Measurements from ENCODE around the gene ZP1. TPM values are rescaled to one million over a fixed set of nuclear protein-coding genes. Genes with fewer than 3 reads are reported as not detected.

ZP1 gene
- total RNA-seq, 2 experiments from 2014 or later, result 0.20 TPM; not detected in 1

GRCh38 chr11:60872961-60873524, 5.7 kb downstream of the ZP1 start:
- H3K27ac ChIP-seq (ENCODE audit: low read depth in 1 of 2, low read length in 2 of 2), result no peak overlapping the region
- ATAC-seq (ENCODE audit: poor library complexity), result peak; percentile 72
- peaks cover 20% of the 10 kb centered on the region for H3K4me1 ChIP-seq (ENCODE audit: insufficient read depth, low read length)
- H3K27me3 Mint-ChIP-seq, result no peaks in the 10 kb centered on the region
- no peaks in the 10 kb centered on the region for H3K9me3 Mint-ChIP-seq
- peaks cover 4% of the 10 kb centered on the region for H3K36me3 ChIP-seq (ENCODE audit: insufficient read depth, low read length)
- H3K27ac Mint-ChIP-seq, result peak overlapping the region; percentile 21
- intact Hi-C loops (cut with DNase I, micrococcal nuclease), result no loop called here
- CTCF ChIA-PET, result no interaction called here
- H3K9me3 ChIP-seq (ENCODE audit: control insufficient read depth in 1 of 2, insufficient read depth in 1 of 2, low read length in 2 of 2), result no peaks in the 10 kb centered on the region
- peaks cover 9% of the 10 kb centered on the region for H3K36me3 Mint-ChIP-seq (ENCODE audit: low read depth)
- TF ChIP-seq CTCF (IDR thresholded peaks at IDR 0.05), result no peak
- no peak overlapping the region for H3K4me3 ChIP-seq (ENCODE audit: low read length)
- POLR2A ChIA-PET, result interaction anchor here (0.6 to 2.5 kb wide), 2 partner anchors 14 to 33 kb away, joined by 4 to 6 read pairs; partner anchors contain the start of gene PRPF19
- H3K27me3 ChIP-seq (ENCODE audit: control insufficient read depth in 1 of 2, insufficient read depth in 2 of 2, low read length in 2 of 2), result no peaks in the 10 kb centered on the region
- DNase-seq, result peak in 2 of 14 experiments; percentile 21 to 51
- H3K4me3 Mint-ChIP-seq, result no peak overlapping the region
- H3K4me1 Mint-ChIP-seq (ENCODE audit: low read depth), result peaks cover 7% of the 10 kb centered on the region

- DNase-seq, result no peak
- H3K27me3 ChIP-seq (ENCODE audit: control insufficient read depth in 1 of 2, insufficient read depth in 2 of 2, low read length in 2 of 2), result no peaks in the 10 kb centered on the region
- no peaks in the 10 kb centered on the region for H3K9me3 ChIP-seq (ENCODE audit: control insufficient read depth in 1 of 2, insufficient read depth in 1 of 2, low read length in 2 of 2)
- H3K27me3 Mint-ChIP-seq, result no peaks in the 10 kb centered on the region
- intact Hi-C loops (cut with DNase I, micrococcal nuclease), result no loop called here
- no peak overlapping the region for H3K4me3 ChIP-seq (ENCODE audit: low read length)
- ATAC-seq (ENCODE audit: poor library complexity), result no peak
- no peak for TF ChIP-seq CTCF (IDR thresholded peaks at IDR 0.05)
- H3K27ac Mint-ChIP-seq, result no peak overlapping the region
- no peak overlapping the region for H3K27ac ChIP-seq (ENCODE audit: low read depth in 1 of 2, low read length in 2 of 2)
- peaks cover 7% of the 10 kb centered on the region for H3K4me1 Mint-ChIP-seq (ENCODE audit: low read depth)
- CTCF ChIA-PET, result no interaction called here
- peaks cover 14% of the 10 kb centered on the region for H3K36me3 Mint-ChIP-seq (ENCODE audit: low read depth)
- POLR2A ChIA-PET, result no interaction called here
- H3K9me3 Mint-ChIP-seq, result no peaks in the 10 kb centered on the region
- H3K4me3 Mint-ChIP-seq, result no peak overlapping the region
- H3K4me1 ChIP-seq (ENCODE audit: insufficient read depth, low read length), result peaks cover 20% of the 10 kb centered on the region
- peaks cover 9% of the 10 kb centered on the region for H3K36me3 ChIP-seq (ENCODE audit: insufficient read depth, low read length)
Observed at GRCh38 chr11:60873533-60873932, 6.2 kb downstream of the ZP1 start.

GRCh38 chr11:60874421-60875365, 7.4 kb downstream of the ZP1 start:
- intact Hi-C loops (cut with DNase I, micrococcal nuclease), result no loop called here
- no peak overlapping the region for H3K27ac Mint-ChIP-seq
- DNase-seq (no peak), ATAC-seq (ENCODE audit: poor library complexity) (no peak)
- no peaks in the 10 kb centered on the region for H3K9me3 Mint-ChIP-seq
- no peak overlapping the region for H3K4me3 Mint-ChIP-seq
- peaks cover 25% of the 10 kb centered on the region for H3K36me3 Mint-ChIP-seq (ENCODE audit: low read depth)
- H3K4me1 Mint-ChIP-seq (ENCODE audit: low read depth), result peaks cover 7% of the 10 kb centered on the region
- H3K27me3 Mint-ChIP-seq, result no peaks in the 10 kb centered on the region
- Histone ChIP-seq H3K27ac (ENCODE audit: low read depth in 1 of 2, low read length in 2 of 2) (no peak overlapping the region), H3K36me3 (ENCODE audit: insufficient read depth, low read length) (peaks cover 16% of the 10 kb centered on the region), H3K9me3 (ENCODE audit: control insufficient read depth in 1 of 2, insufficient read depth in 1 of 2, low read length in 2 of 2) (no peaks in the 10 kb centered on the region), H3K4me1 (ENCODE audit: insufficient read depth, low read length) (peaks cover 20% of the 10 kb centered on the region), H3K27me3 (ENCODE audit: control insufficient read depth in 1 of 2, insufficient read depth in 2 of 2, low read length in 2 of 2) (no peaks in the 10 kb centered on the region), H3K4me3 (ENCODE audit: low read length) (no peak overlapping the region)
- ChIA-PET CTCF (no interaction called here), POLR2A (no interaction called here)
- no peak for TF ChIP-seq CTCF (IDR thresholded peaks at IDR 0.05)

Data from CD4-positive, alpha-beta T cell (primary cell).